GM12875 (cell line): Measurements from ENCODE around the gene MYO5A.
"Not testable (repeated sequence)": the region's sequence is repeated elsewhere in the genome, so short reads cannot be mapped to it uniquely, and the experiment has no call there.

Experiments
- H3K4me3 ChIP-seq: one replicate; pipeline ENCODE4 v1.5.1; 2011; ENCODE audit warnings: low read depth, low read length, control low read depth
- TF ChIP-seq, protein P1 (sequence below): IDR thresholded peaks from 2 replicates; pipeline ENCODE4 v1.5.1; 2011; ENCODE audit warnings: low read depth, mild to moderate bottlenecking, control low read depth, inconsistent platforms, low read length, moderate library complexity, borderline replicate concordance; ENCODE audit not compliant: insufficient read depth

The MYO5A gene

DNA sequence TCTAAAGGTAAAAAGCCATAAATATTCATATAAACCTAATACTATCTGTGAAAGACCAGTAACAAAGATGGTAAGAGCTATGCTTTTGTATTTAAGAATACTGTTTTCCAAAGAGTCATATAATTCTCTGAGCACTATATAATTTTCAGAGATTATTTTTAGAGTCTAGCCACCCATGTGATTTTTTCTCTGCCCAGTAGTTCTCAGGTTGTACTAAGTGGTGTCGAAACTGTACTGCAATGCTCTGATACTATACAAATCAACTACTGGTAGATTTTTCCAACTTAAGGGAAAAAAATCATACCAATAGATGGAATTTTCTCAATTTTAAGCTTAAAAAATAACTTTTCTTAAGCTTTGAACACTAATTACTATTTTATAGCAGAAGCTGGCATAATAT lies 104.8 kb downstream of the MYO5A start:
- H3K4me3 ChIP-seq = no peak overlapping the region
- TF ChIP-seq, protein P1, sequence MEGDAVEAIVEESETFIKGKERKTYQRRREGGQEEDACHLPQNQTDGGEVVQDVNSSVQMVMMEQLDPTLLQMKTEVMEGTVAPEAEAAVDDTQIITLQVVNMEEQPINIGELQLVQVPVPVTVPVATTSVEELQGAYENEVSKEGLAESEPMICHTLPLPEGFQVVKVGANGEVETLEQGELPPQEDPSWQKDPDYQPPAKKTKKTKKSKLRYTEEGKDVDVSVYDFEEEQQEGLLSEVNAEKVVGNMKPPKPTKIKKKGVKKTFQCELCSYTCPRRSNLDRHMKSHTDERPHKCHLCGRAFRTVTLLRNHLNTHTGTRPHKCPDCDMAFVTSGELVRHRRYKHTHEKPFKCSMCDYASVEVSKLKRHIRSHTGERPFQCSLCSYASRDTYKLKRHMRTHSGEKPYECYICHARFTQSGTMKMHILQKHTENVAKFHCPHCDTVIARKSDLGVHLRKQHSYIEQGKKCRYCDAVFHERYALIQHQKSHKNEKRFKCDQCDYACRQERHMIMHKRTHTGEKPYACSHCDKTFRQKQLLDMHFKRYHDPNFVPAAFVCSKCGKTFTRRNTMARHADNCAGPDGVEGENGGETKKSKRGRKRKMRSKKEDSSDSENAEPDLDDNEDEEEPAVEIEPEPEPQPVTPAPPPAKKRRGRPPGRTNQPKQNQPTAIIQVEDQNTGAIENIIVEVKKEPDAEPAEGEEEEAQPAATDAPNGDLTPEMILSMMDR = no peak

- H3K4me3 ChIP-seq = no peak overlapping the region
These were observed 106.7 kb downstream of the MYO5A start for GRCh38 chr15:52422001-52422400.

GRCh38 chr15:52421029-52421428 lies 107.7 kb downstream of the MYO5A start:
- TF ChIP-seq, protein P1 = no peak
- H3K4me3 ChIP-seq = no peak overlapping the region

More at GRCh38 chr15:52422001-52422400, 106.7 kb downstream of the MYO5A start:
- TF ChIP-seq, protein P1 = no peak

GRCh38 chr15:52419494-52419893 lies 109.2 kb downstream of the MYO5A start:
- TF ChIP-seq, protein P1 = no peak
- H3K4me3 ChIP-seq = no peak overlapping the region

GRCh38 chr15:52417957-52418356 lies 110.7 kb downstream of the MYO5A start:
- no peak overlapping the region for H3K4me3 ChIP-seq
- TF ChIP-seq, protein P1 = no peak

GRCh38 chr15:52417521-52417920 lies 111.2 kb downstream of the MYO5A start:
- TF ChIP-seq, protein P1 = no peak
- no peak overlapping the region for H3K4me3 ChIP-seq

DNA sequence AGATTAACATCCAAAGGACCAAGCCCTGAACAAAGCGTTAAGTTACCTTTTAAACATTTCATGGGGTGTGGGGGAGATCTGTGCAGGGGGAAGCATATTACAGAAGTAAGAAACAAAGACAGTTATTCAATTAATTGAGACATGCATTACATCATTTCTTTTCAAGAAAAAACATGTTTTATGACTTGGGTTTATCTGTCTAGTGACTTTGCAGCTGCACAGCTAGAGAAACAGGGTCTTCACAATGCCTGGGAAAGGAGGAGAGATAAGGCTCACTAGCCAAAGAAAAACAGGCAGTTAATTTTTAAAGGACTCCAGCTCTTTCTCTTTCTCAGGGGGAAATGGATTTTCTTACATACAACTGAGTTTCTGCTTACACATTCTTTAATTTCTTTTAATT lies 112.1 kb downstream of the MYO5A start:
- H3K4me3 ChIP-seq = not testable (repeated sequence)

DNA sequence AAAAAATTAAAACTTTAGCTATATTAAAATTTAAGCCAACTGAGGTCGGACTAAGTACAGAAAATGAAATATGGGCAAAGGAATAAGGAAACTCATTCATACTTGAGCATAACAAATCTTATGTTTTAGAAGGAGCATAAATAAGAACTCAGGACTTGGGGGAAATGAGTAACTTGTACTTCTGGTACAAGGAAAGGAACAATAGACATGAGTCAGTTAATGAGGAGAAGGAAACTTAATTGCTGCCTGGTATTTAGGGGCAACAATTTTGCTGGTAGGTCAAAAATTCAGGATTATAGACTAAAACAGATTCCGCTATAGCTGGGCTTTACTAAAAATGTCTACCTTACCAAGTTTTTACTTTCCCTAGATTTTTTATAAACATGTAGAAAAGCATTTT lies 113.1 kb downstream of the MYO5A start:
- TF ChIP-seq, protein P1 = no peak

More for the DNA sequence above, 113.1 kb downstream of the MYO5A start:
- H3K4me3 ChIP-seq = no peak overlapping the region
